ENCODE data around the gene SLC2A10. TPM values are rescaled to one million over a fixed set of nuclear protein-coding genes. Genes with fewer than 3 reads are reported as not detected.

Gene SLC2A10
- 11.6 and 18.4 TPM in 2 replicates for total RNA-seq

GRCh38 chr20:46709459-46710152, at the start of gene SLC2A10:
SLC2A10 (plus strand) TSS chr20:46709649; CDS start chr20:46709737, 88 bp downstream.

GRCh38 chr20:46689082-46689753, 20.2 kb upstream of the SLC2A10 start, which contains the start of gene TP53RK:
TP53RK (minus strand) TSS chr20:46689444; CDS start chr20:46689414, 30 bp downstream.

Other genes starting within 250 kb of the SLC2A10 start
- 1.1 and 2.0 TPM in 2 replicates for gene ZNF334, start 196.1 kb upstream of the SLC2A10 start, total RNA-seq
- not detected in 2 replicates for gene OCSTAMP, start 159.0 kb upstream of the SLC2A10 start, total RNA-seq
- 2.4 and 4.1 TPM in 2 replicates for gene SLC13A3, start 58.2 kb upstream of the SLC2A10 start, total RNA-seq
- 29.0 and 30.4 TPM in 2 replicates for gene TP53RK, start 20.2 kb upstream of the SLC2A10 start, total RNA-seq
- 0.38 TPM in 1 of 2 replicates, not detected in the other for gene EYA2, start 185.2 kb downstream of the SLC2A10 start, total RNA-seq